ENCODE measurements around the gene CAPG. TPM values are rescaled to one million over a fixed set of nuclear protein-coding genes. Genes with fewer than 3 reads are reported as not detected.

Gene CAPG
- polyA plus RNA-seq, 1 donor from 2014 or later, result not detected

- no peaks in the 10 kb centered on the region for H3K27me3 ChIP-seq (ENCODE audit: insufficient read depth, low read depth, low read length)
- H3K9ac ChIP-seq (ENCODE audit: low read length), result no peak overlapping the region
- H3K9me3 ChIP-seq (ENCODE audit: low read length), result no peaks in the 10 kb centered on the region
- H3K4me3 ChIP-seq (ENCODE audit: low read length), result no peak overlapping the region
- H3K9me2 ChIP-seq (ENCODE audit: insufficient read depth, low read length), result no peaks in the 10 kb centered on the region
- no peak for TF ChIP-seq SMC3 (conservative IDR thresholded peaks at IDR 0.05; ENCODE audit: poor library complexity)
- no peak for TF ChIP-seq EP300 (conservative IDR thresholded peaks at IDR 0.05; ENCODE audit: poor library complexity, severe bottlenecking)
- TF ChIP-seq EZH2 (IDR thresholded peaks at IDR 0.05; ENCODE audit: borderline replicate concordance, insufficient read depth, low read length, poor library complexity, severe bottlenecking), result no peak
- TF ChIP-seq MXI1 (conservative IDR thresholded peaks at IDR 0.05; ENCODE audit: poor library complexity, severe bottlenecking), result no peak
- no peak for TF ChIP-seq POLR2AphosphoS5 (IDR thresholded peaks at IDR 0.05)
- no peak for TF ChIP-seq REST (IDR thresholded peaks at IDR 0.05; ENCODE audit: borderline replicate concordance)
- no peak for TF ChIP-seq CTCF (IDR thresholded peaks at IDR 0.05; ENCODE audit: poor library complexity, severe bottlenecking)
- TF ChIP-seq TAF1 (IDR thresholded peaks at IDR 0.05; ENCODE audit: low read depth), result no peak
- TF ChIP-seq RAD21 (conservative IDR thresholded peaks at IDR 0.05), result no peak
- H3F3A ChIP-seq (ENCODE audit: insufficient read depth, low read length, poor library complexity, severe bottlenecking), result no peaks in the 10 kb centered on the region
- H2AFZ ChIP-seq (ENCODE audit: low read depth, low read length), result no peak overlapping the region
- no peak overlapping the region for H3K4me2 ChIP-seq (ENCODE audit: low read length)
- H3K27ac ChIP-seq (ENCODE audit: low read length), result no peak overlapping the region
- no peaks in the 10 kb centered on the region for H3K36me3 ChIP-seq (ENCODE audit: insufficient read depth, low read length)
- no peaks in the 10 kb centered on the region for H4K20me1 ChIP-seq (ENCODE audit: insufficient read depth)
- no peaks in the 10 kb centered on the region for H3K79me2 ChIP-seq (replicated peaks; ENCODE audit: insufficient read depth, low read length)
Observed at GRCh38 chr2:85399183-85399455, 11.0 kb downstream of the CAPG start.

GRCh38 chr2:85398426-85399182, 11.6 kb downstream of the CAPG start:
- no peaks in the 10 kb centered on the region for H3K9me2 ChIP-seq (ENCODE audit: insufficient read depth, low read length)
- no peak overlapping the region for H3K4me3 ChIP-seq (ENCODE audit: low read length)
- H3K27me3 ChIP-seq (ENCODE audit: insufficient read depth, low read depth, low read length), result no peaks in the 10 kb centered on the region
- no peak overlapping the region for H2AFZ ChIP-seq (ENCODE audit: low read depth, low read length)
- H3F3A ChIP-seq (ENCODE audit: insufficient read depth, low read length, poor library complexity, severe bottlenecking), result no peaks in the 10 kb centered on the region
- no peaks in the 10 kb centered on the region for H3K9me3 ChIP-seq (ENCODE audit: low read length)
- H3K36me3 ChIP-seq (ENCODE audit: insufficient read depth, low read length), result no peaks in the 10 kb centered on the region
- no peak for TF ChIP-seq MXI1 (conservative IDR thresholded peaks at IDR 0.05; ENCODE audit: poor library complexity, severe bottlenecking)
- no peak for TF ChIP-seq TAF1 (IDR thresholded peaks at IDR 0.05; ENCODE audit: low read depth)
- TF ChIP-seq EP300 (conservative IDR thresholded peaks at IDR 0.05; ENCODE audit: poor library complexity, severe bottlenecking), result no peak
- no peak for TF ChIP-seq CTCF (IDR thresholded peaks at IDR 0.05; ENCODE audit: poor library complexity, severe bottlenecking)
- no peak for TF ChIP-seq REST (IDR thresholded peaks at IDR 0.05; ENCODE audit: borderline replicate concordance)
- no peak for TF ChIP-seq SMC3 (conservative IDR thresholded peaks at IDR 0.05; ENCODE audit: poor library complexity)
- TF ChIP-seq EZH2 (IDR thresholded peaks at IDR 0.05; ENCODE audit: borderline replicate concordance, insufficient read depth, low read length, poor library complexity, severe bottlenecking), result no peak
- TF ChIP-seq RAD21 (conservative IDR thresholded peaks at IDR 0.05), result no peak
- TF ChIP-seq POLR2AphosphoS5 (IDR thresholded peaks at IDR 0.05), result no peak
- H3K79me2 ChIP-seq (replicated peaks; ENCODE audit: insufficient read depth, low read length), result no peaks in the 10 kb centered on the region
- H3K27ac ChIP-seq (ENCODE audit: low read length), result no peak overlapping the region
- no peak overlapping the region for H3K9ac ChIP-seq (ENCODE audit: low read length)
- H4K20me1 ChIP-seq (ENCODE audit: insufficient read depth), result no peaks in the 10 kb centered on the region
- H3K4me2 ChIP-seq (ENCODE audit: low read length), result no peak overlapping the region
